ENCODE results near the gene PTPN14.

Gene PTPN14

GRCh38 chr1:214416417-214416816, 135.0 kb downstream of the PTPN14 start:
- Mint-ChIP-seq H3K9me3 (peaks cover 2% of the 10 kb centered on the region), H3K27me3 (ENCODE audit: low read depth, poor library complexity) (no peaks in the 10 kb centered on the region), H3K4me1 (peaks cover 31% of the 10 kb centered on the region), H3K36me3 (ENCODE audit: low read depth) (peaks cover 12% of the 10 kb centered on the region), H3K27ac (no peak overlapping the region), H3K4me3 (no peak overlapping the region)
- TF ChIP-seq CTCF (IDR thresholded peaks at IDR 0.05) = no peak
- no peak for DNase-seq

DNA sequence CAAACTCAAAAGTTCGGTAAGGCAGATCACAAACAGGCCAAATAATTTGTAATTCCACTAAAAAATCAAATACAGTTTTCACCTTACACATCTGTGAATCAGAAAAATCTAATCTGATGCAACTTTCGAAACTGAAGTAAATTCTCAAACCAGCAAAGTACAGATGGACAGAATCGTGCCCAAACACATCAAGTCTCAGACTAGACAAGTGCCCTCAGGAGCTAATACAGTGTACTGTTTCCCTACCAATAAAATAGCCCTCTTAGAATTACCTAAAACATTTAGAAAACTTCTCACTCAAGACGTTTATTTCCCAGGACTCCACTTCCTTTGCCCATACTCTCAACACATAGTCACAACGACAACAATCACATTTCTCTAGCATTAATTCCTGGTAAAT, 136.3 kb downstream of the PTPN14 start:
- H3K27ac Mint-ChIP-seq = peak overlapping the region; percentile 34
- H3K27me3 Mint-ChIP-seq (ENCODE audit: low read depth, poor library complexity) = no peaks in the 10 kb centered on the region
- peaks cover 12% of the 10 kb centered on the region for H3K36me3 Mint-ChIP-seq (ENCODE audit: low read depth)
- DNase-seq = no peak
- peaks cover 27% of the 10 kb centered on the region for H3K4me1 Mint-ChIP-seq
- TF ChIP-seq CTCF (IDR thresholded peaks at IDR 0.05) = no peak
- no peak overlapping the region for H3K4me3 Mint-ChIP-seq
- peaks cover 14% of the 10 kb centered on the region for H3K9me3 Mint-ChIP-seq

DNA sequence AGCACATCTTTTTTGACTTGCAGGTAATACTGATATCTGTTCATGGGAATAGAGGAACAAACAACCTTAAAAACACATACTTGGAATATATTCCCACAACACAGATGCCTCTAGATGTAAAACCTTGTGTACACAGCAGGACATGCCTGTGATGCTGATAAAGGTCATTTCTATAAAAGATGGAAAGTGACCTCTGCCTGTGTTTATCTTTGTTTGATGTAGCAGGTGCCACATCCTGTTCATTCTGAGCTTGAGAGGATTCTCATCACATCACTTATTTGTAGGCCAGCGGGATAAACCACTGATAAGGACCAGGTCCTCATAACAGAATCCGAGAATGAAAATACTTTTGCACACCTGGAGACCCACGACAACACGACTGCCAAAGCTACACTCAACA, 136.7 kb downstream of the PTPN14 start:
- DNase-seq = no peak
- Mint-ChIP-seq H3K36me3 (ENCODE audit: low read depth) (peaks cover 12% of the 10 kb centered on the region), H3K4me1 (peaks cover 23% of the 10 kb centered on the region), H3K9me3 (peaks cover 14% of the 10 kb centered on the region), H3K4me3 (no peak overlapping the region), H3K27me3 (ENCODE audit: low read depth, poor library complexity) (no peaks in the 10 kb centered on the region), H3K27ac (no peak overlapping the region)
- TF ChIP-seq CTCF (IDR thresholded peaks at IDR 0.05) = no peak

DNA sequence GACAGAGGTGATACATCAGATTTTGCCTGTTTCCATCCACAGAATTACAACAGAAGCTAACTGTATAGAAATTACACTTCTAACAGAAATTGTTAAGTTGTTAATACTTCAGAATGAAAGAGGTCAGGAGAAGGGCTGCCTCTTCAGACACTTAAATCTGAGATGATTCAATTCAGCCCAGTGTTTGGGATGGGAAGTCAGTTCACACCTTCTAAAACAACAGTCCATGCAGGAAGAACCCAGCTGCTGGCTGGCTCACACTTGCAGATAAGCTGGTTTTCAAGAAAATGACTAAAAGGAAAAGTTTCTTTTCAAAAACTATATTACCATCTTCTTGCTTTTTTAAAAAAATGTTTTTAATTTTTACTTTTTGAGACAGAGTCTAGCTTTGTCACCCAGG, 138.1 kb downstream of the PTPN14 start:
- Mint-ChIP-seq H3K27me3 (ENCODE audit: low read depth, poor library complexity) (no peaks in the 10 kb centered on the region), H3K27ac (no peak overlapping the region), H3K4me1 (peaks cover 11% of the 10 kb centered on the region), H3K4me3 (no peak overlapping the region), H3K9me3 (peaks cover 14% of the 10 kb centered on the region), H3K36me3 (ENCODE audit: low read depth) (peaks cover 12% of the 10 kb centered on the region)
- DNase-seq = no peak
- TF ChIP-seq CTCF (IDR thresholded peaks at IDR 0.05) = no peak

- Mint-ChIP-seq H3K9me3 (no peaks in the 10 kb centered on the region), H3K4me1 (peaks cover 11% of the 10 kb centered on the region), H3K27ac (peak overlapping the region; percentile 7), H3K36me3 (ENCODE audit: low read depth) (peaks cover 43% of the 10 kb centered on the region), H3K4me3 (no peak overlapping the region), H3K27me3 (ENCODE audit: low read depth, poor library complexity) (no peaks in the 10 kb centered on the region)
- DNase-seq = no peak
- TF ChIP-seq CTCF (IDR thresholded peaks at IDR 0.05) = no peak
These were observed 146.7 kb downstream of the PTPN14 start for GRCh38 chr1:214404571-214405213.

- no peak for DNase-seq
- Mint-ChIP-seq H3K36me3 (ENCODE audit: low read depth) (peaks cover 49% of the 10 kb centered on the region), H3K27ac (no peak overlapping the region), H3K4me1 (peaks cover 11% of the 10 kb centered on the region), H3K9me3 (no peaks in the 10 kb centered on the region), H3K4me3 (no peak overlapping the region), H3K27me3 (ENCODE audit: low read depth, poor library complexity) (no peaks in the 10 kb centered on the region)
- no peak for TF ChIP-seq CTCF (IDR thresholded peaks at IDR 0.05)
These were observed 147.2 kb downstream of the PTPN14 start for GRCh38 chr1:214404154-214404553.

All from nephron progenitor cell (in vitro differentiated cells).